ENCODE results near the gene F11R.

Gene F11R

DNA sequence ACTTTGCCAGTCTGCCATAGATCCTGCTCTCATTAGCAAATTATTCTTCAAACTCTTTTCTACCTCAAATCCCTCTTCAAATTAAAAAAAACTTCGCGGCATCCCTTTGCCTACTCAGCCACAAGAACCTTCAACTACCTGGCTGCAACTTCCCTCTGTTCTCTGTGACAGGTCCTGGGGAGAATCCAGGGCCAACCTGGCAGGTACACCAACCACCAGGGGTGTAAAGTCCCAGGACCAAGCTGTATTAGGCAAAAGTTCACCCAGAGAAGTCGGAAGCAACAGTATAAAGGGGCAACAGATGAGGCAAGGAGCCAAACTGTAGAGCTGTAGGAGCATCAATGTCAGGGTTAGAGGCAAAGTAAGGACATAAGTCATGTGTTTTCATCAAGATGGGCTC lies 48.0 kb downstream of the F11R start:
- TF ChIP-seq ZFX (IDR thresholded peaks at IDR 0.05; ENCODE audit: borderline replicate concordance), result no peak
- TF ChIP-seq, protein P1, sequence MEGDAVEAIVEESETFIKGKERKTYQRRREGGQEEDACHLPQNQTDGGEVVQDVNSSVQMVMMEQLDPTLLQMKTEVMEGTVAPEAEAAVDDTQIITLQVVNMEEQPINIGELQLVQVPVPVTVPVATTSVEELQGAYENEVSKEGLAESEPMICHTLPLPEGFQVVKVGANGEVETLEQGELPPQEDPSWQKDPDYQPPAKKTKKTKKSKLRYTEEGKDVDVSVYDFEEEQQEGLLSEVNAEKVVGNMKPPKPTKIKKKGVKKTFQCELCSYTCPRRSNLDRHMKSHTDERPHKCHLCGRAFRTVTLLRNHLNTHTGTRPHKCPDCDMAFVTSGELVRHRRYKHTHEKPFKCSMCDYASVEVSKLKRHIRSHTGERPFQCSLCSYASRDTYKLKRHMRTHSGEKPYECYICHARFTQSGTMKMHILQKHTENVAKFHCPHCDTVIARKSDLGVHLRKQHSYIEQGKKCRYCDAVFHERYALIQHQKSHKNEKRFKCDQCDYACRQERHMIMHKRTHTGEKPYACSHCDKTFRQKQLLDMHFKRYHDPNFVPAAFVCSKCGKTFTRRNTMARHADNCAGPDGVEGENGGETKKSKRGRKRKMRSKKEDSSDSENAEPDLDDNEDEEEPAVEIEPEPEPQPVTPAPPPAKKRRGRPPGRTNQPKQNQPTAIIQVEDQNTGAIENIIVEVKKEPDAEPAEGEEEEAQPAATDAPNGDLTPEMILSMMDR (IDR thresholded peaks at IDR 0.05), result no peak
- H3K27ac ChIP-seq, result no peak overlapping the region

DNA sequence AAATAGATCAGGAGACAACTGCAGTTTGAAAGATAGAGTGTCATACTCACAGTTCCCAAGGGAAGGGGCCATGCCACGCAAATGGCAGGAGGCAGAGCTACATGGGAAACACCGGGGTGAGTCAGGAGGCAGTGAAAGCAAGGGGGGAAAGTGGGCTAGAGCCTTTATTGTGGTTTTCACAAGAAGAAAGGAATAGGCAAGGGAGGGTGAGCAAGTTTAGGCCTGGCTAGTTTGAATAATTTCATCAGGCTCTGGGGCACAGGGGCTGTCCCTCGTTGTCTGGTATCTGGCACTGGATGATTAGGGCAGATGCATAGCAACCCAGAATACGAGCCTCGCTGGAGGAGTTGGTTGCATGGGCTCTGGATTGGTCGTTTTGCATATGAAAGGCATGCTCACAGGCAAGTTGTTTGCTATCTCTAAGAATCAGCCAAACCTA lies 49.3 kb downstream of the F11R start:
- TF ChIP-seq, protein P1 (IDR thresholded peaks at IDR 0.05), result no peak
- TF ChIP-seq ZFX (IDR thresholded peaks at IDR 0.05; ENCODE audit: borderline replicate concordance), result no peak
- no peak overlapping the region for H3K27ac ChIP-seq

DNA sequence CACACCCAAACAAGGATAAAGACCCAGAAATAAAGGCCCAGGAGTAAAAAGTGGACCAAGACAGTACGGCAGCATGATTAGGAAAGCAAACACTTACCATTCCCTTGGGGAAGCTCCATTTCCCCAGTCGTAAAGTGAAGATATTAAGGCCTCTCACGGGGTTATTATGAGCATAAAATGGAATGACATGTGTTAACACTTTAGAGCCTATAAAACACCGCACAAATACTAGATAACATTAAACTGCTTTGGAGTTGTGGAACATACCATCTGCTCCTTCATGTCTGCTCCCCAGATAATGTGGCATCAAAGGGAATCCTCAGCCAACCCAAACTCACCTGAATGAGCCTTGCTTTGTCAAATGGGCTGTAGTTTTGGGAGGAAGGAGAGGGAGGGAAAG lies 57.4 kb downstream of the F11R start:
- no peak for TF ChIP-seq ZFX (IDR thresholded peaks at IDR 0.05; ENCODE audit: borderline replicate concordance)
- TF ChIP-seq, protein P1 (IDR thresholded peaks at IDR 0.05), result no peak
- H3K27ac ChIP-seq, result no peak overlapping the region

DNA sequence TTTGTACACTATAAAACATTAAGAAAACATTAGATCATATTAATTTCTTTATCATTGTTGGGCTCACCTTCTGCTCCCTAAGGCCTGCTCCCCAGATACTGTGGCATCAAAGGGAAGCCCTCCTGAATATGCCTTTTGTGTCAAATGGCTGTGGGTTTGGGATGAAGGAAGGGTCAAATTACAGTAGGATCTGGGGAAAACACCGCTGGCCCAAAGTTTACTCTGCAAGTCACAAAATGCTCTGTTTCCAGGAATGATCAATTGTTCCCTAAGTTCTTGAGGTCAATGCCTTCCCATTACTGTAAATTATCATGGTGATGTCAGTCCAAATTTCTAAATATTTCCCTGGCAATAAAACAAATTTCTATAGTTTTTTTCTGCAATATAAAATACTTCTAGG lies 59.5 kb downstream of the F11R start:
- H3K27ac ChIP-seq, result no peak overlapping the region
- TF ChIP-seq, protein P1 (IDR thresholded peaks at IDR 0.05), result no peak
- no peak for TF ChIP-seq ZFX (IDR thresholded peaks at IDR 0.05; ENCODE audit: borderline replicate concordance)

DNA sequence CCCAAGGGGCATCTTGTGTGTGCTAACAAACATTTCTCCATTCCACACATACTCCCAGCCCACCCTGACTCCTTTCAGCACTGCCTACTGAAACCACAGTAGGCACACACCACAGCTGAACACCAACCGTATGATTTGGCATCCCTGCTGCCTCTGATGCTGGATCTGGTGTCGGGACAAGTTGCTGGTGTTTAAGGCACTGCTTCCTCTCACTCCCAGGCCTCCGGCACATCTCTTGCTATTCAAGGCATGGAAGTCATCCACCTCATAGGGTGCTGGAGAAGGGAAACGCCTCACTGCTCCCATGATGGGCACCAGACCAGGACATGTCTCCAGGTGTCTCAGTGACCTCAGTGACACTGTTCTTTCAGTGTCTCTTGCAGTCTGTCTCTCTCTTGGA lies 64.0 kb downstream of the F11R start:
- TF ChIP-seq, protein P1 (IDR thresholded peaks at IDR 0.05), result no peak
- no peak for TF ChIP-seq ZFX (IDR thresholded peaks at IDR 0.05; ENCODE audit: borderline replicate concordance)
- H3K27ac ChIP-seq, result no peak overlapping the region

DNA sequence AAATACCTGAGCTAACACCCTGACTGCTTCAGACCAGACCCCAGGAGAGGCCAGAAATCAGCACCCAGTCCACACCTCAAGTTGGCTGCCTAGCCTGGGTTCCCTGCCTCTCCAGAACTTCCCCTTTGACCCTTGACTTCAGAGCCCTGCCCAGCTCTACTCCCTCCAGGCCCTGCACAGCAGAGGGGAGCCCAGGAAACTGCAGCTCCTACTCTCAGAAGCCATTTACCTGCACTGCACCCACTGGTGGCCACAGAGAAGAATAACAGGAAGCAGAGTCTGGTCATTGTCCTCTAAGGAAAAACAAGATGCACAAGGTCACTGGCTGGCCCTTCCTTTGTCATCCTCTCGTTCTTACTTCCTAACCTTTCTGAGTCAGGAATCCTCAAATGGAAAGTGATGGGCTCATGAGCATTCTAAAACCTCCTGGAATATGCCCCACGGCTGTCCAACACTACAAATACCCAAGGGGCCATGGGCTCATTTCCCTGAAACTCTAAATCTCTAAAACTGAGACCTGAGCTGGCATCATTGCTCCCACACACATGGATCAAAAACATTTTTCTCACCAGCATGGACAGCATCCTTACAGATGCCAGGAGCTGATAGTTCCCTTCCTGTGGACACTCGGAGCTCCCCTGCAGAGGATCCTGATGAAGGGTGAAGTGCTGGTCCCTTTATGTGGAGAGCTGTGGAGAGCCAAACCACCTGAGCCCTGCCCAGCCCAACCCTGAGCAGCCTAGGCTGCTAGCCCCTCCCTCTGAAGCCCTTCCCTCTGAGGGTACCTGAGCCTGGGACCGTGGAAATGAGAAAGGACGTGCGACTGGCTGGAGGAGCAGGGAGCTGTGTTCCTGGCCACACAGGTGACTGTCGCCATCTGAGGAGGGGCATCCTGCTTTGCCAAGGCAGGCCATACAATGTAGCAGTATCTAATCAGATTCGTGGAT lies 66.5 kb downstream of the F11R start, which contains the start of gene ITLN2:
ITLN2 (minus strand) TSS at position 652 of the 947 bp plus-strand sequence; CDS start at position 584, 68 bp downstream.
- no peak within 1 kb of the TSS for H3K27ac ChIP-seq
- TF ChIP-seq ZFX (IDR thresholded peaks at IDR 0.05; ENCODE audit: borderline replicate concordance), result no peak
- TF ChIP-seq, protein P1 (IDR thresholded peaks at IDR 0.05), result peak; percentile 83

DNA sequence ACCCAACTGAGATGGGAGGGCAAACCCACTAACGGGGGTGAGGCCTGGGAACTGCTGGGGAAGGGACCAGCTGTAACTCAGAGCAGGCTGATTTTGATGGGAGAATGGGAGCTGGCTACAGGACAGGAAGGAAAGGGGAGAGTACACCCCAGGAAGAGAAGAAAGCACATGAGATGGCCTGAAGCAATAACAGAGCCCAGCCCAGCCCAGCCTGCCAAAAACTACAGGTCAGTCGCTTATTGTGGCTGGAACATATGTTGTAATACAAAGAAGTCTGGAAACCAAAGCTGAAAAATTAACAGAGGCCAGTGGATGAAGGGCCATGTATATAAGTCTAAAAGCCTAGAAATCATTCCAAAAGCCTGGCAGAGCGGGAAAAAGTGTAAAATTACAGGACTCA lies 67.9 kb downstream of the F11R start:
- H3K27ac ChIP-seq, result no peak overlapping the region
- TF ChIP-seq, protein P1 (IDR thresholded peaks at IDR 0.05), result no peak
- no peak for TF ChIP-seq ZFX (IDR thresholded peaks at IDR 0.05; ENCODE audit: borderline replicate concordance)

All from 22Rv1 (cell line).